HCEC 1CT (cell line): ENCODE data around the gene MADCAM1.

Source experiments
- DNase-seq: peaks from one replicate; pipeline ENCODE4 v3.0.0-alpha.2; 2017

MADCAM1 gene

GRCh38 chr19:489418-490196 lies 6.7 kb upstream of the MADCAM1 start:
- no peak for DNase-seq

- no peak for DNase-seq
Observed at GRCh38 chr19:491146-491741, 5.0 kb upstream of the MADCAM1 start.

GRCh38 chr19:492091-492531 lies 4.2 kb upstream of the MADCAM1 start:
- DNase-seq, result no peak

GRCh38 chr19:493391-494170 lies 2.7 kb upstream of the MADCAM1 start:
- DNase-seq, result no peak

- no peak for DNase-seq
Observed at GRCh38 chr19:494171-495080, 1.9 kb upstream of the MADCAM1 start.

GRCh38 chr19:495081-495401 lies 1.2 kb upstream of the MADCAM1 start:
- DNase-seq, result no peak

GRCh38 chr19:495402-496111 lies 729 bp upstream of the MADCAM1 start:
- no peak for DNase-seq

- no peak for DNase-seq
Observed at GRCh38 chr19:496986-497385, 700 bp downstream of the MADCAM1 start.

- no peak for DNase-seq
Observed at GRCh38 chr19:497491-497868, 1.2 kb downstream of the MADCAM1 start.

- no peak for DNase-seq
Observed at GRCh38 chr19:497869-498510, 1.7 kb downstream of the MADCAM1 start.

GRCh38 chr19:498511-498891 lies 2.2 kb downstream of the MADCAM1 start:
- no peak for DNase-seq

- DNase-seq, result no peak
Observed at GRCh38 chr19:498977-499623, 2.8 kb downstream of the MADCAM1 start.

GRCh38 chr19:501646-502045 lies 5.4 kb downstream of the MADCAM1 start:
- DNase-seq, result no peak

GRCh38 chr19:504616-505015 lies 8.3 kb downstream of the MADCAM1 start:
- no peak for DNase-seq

GRCh38 chr19:506404-507285 lies 10.4 kb downstream of the MADCAM1 start:
- peak; percentile 89 for DNase-seq

- peak; percentile 99 for DNase-seq
Observed at GRCh38 chr19:507286-508203, 11.3 kb downstream of the MADCAM1 start, which contains the start of gene TPGS1. Gene TPGS1, plus strand, starts transcription at chr19:507497. Its CDS starts 10 bp downstream, at chr19:507507.

- DNase-seq, result no peak
Observed at GRCh38 chr19:508204-509150, 12.2 kb downstream of the MADCAM1 start.
